Measurements from ENCODE around the gene DDX17.

Gene DDX17

DNA sequence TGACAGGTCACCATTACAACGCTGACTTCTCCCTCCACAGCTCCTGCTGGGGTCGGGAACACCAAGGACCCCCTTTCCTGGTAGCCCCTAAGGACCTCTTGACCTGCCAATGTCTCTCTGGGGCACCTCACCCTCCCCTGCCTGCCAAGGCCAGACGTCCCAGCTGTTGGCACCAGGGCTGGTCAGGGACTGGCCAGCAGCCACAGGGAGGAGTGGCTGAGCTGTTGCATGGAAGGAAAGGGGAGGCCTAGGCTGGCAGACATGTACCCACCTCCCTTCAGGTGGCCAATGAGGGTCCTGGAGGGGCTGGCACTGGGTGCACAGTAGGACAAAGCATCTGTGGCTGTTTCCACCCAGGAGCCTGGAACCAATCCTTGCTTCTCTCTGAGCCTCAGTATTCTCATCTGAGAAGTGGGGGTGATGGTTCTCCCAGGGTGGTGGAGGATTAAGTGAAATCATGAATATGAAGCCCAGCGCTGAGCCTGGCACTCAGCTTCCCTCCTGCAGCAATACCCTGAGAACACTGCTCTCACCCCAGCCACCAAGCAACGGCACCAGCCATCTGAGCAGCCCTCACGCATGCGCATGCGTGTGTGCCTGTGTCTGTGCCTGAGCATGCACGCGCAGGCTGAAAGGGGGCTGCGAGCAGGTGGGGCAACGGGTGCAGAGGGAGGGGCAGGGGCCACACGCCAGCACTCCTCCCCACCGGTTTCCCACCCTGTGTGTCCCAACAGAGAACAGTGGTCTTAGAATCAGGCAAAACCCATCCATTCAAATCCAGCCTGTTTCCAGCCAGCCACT is 57.0 kb downstream of the DDX17 start:
- no peak for DNase-seq (ENCODE audit: low read depth)

DNA sequence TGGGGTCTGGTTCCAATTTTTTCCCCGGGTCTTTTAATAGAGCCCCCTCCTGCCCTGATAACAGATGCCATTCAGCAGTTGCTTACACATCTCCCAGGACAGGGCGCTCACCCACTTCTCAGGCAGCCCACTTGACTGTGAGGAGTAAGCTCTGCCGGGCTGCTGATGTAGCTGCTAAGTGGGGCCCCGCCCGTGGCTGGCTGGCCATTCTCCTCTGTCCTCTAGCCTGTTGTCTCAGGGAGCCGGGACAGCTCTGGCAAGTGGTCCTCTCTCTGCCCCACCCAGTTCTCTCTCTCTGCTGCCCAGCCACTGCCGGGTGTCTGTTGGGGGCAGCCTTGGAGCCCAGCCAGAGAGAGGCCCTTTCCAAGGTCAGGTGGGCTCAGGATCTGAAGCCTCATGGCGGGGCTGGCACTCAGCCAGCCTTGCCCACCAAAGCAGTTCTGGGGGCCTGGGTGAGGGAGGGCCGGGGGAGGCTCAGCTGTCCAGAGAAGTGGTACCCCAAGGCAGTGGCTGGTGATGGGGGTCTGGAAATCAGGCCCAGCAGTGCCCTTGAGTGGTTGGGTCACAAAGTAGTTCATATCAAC is 60.0 kb downstream of the DDX17 start:
- no peak for DNase-seq (ENCODE audit: low read depth)

DNA sequence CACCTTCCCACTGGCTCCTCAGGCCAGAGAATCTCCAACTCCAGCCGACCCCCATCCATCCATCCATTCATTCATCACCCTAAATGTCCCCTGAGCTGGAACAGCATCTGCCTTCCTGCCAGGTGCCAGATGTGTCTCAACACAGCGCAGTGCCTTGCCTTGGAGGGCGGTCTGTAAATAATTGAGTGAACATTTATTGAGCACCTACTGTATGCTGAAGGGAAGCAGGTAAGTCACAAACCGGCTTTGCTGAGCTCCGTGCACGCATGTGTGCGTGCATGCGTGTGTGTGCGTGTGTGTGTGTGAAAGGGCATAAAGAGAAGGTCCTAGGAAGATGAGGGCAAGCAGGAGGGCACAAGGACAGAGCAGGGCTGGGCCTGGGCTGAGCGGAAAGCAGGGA is 61.3 kb downstream of the DDX17 start:
- DNase-seq (ENCODE audit: low read depth): no peak

DNA sequence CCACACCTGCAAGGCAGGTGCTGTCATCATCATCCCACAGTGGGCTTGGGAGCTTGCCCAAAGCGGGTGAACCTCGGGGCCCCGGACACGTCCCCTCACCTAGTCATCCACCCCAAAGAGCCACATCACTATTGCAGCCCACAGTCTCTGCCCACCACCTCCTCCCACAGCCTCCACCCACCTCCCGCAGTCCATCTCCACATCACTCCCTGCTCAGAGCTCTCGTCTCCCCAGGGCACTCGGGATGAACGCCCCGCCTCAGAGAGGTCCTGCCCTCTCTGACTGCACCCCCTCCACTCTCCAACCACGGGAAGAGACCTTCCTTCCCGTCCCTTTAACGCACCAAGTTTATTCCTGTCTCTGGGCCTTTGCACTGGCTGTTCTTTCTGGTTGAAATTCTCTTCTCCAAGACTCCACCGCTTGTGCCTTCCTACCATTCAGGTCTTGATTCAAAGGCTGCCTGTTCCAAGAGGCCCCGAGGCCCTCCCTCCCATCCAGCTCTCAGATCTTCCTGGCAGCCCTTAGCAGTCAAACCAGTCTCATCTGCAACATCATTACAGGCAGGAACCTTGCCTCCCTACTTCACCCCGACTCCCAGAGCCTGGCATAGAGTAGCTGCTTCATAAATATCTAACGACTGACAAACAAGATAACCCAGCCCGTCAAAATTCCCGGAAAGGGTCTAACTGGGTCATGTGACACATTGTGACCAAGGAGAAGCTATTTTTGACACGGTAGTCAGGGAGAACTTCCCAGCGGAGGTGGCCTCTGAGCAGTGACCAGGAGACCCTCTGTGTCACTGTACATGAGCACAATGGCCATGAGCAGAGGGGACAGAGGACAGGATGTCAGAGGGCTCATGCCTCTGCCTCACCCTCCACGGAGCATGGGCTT is 62.2 kb downstream of the DDX17 start:
- DNase-seq (ENCODE audit: low read depth): no peak

DNA sequence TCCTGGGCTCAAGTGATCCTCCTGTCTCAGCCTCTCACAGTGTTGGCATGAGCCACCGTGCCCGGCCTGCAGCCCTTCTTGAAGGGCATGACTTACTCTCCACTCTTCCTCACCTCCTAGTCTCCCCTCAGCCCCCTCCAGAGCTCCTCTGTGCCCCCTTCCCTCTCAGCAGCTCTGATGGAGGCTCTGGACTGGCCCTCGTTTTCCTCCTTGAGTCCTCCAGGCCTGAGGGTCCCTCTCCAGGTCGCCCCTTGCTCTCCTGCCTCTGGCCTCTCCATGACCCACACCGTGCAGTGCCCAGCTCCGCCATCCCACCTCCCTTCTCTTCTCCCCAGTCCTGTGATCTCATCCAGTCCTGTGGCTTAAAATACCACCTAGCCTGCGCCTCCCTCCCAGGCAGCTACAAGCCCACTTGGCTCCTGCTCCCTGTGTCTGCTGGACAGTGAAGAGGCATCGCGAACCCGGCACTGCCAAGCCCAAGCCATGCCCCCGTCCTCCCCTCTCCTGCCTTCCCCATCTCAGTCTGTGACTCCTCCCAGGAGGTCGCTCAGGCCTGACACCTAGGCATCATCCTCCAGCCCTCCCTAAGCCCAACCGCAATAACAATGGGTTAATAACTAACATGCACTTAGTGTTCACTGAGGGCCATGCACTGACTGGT is 63.0 kb downstream of the DDX17 start:
- DNase-seq (ENCODE audit: low read depth): no peak

DNA sequence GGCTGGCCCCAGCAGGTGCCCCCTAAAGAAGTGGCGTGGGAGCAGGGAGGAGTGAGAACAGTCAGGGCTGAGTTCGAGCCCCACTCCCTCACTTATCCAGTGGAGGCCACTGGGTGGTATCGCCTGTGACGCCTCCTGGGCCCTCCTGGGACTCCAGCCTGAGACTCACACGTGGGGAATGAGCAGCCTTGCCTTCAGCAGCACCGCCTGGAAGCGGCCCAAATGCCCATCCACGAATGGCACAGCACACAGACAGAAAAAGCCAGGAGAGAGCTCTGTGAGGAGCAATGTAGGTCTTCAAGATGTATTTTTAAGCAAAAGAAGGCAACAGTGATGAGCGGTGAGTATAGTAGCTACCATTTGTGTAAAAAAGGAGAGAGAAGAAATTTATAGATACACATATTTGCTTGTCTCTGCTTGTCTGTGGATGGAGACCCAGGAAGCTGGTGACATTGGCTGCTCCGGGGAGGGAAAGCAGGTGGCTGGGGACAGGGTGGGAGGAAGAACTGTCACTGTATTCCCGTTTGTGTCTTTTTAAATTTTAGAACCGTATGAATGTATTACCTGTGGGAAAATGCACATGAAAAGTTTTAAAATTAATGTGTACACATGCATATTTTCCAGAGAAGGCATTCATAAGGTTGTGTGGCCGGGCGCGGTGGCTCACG is 64.4 kb downstream of the DDX17 start:
- no peak for DNase-seq (ENCODE audit: low read depth)

DNA sequence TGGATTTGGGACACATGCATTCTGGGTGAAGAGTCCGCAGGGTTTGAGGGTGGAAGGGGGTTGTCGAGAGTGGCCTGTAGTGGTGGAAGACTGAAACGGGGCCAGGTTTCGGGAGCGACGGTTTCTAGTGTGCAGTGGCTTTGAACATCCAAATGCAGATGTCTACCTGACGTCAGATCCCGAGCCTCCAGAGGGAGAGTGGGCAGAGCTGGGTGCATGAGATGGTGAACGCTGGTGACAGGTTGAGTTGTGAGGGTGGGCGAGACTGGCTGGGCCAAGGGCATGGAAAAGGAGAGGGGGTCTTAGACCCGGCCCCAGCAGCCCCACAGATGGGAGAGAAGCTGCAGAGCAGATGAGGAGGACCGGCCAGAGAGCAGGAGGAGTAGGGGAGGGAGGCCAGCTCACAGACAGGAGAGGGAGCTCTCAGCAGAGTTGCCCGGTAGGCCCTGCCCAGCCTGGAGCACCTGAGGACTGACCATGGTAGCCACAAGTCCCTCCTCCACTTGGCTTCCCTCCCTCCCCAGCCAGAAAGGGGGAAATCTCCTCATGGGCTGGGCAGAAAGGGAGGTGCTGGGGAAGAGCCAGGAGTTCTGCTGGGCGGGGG is 65.3 kb downstream of the DDX17 start:
- DNase-seq (ENCODE audit: low read depth): no peak

DNA sequence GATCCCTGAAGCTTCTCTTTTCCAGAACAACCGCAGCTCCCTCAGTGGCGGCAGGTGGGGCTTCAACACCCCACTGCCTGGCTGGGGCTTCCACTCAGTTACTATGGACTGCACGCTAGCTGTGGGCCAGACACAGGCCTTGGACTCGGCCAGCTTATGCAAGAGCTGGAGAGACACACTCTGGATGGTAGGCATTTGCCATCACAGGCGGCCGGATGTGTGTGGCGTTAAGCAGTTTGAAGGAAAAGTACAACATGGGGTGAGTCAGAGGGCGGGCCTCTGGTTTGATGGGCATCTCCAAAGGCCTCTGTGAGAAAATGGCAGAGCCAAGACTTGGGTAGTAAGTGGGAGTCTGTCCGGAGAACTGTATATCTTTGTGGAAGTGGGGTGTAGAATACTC is 68.7 kb downstream of the DDX17 start:
- DNase-seq (ENCODE audit: low read depth): no peak

DNA sequence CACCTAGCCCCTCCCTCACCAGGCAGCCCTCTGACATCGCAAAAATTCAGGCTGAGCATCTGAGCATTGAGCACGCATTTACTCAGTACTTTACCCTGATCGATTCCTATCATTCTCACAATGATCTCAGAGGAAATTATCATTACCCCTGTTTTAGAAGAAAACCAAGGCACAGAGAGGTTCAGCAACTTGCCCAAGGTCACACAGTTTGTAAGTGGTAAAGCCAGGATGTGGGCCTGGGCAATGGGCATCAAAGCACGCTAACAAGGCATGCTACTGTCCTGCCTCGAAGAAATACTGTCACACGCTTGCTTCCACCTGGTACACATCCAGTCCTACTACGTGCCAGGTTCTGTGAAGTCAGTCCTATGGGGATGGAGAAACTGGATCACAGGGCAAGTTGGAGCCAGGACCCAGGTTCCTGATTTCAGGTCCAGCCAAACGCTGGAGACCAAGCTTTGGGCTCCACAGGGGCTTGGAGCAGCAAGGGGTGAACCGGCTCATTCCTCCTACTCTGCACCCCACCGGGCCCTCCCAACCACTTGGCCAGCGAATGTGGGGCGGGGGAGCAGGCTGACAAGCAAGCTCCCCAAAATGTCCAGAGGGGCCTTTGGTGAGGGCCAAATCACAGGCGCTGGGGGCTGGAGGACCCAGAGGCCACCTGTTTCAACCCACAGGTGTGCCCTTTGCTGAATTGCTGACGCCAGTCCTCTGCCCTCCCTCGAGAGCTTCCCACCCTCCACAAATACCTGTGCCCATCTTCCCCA is 69.3 kb downstream of the DDX17 start:
- DNase-seq (ENCODE audit: low read depth): no peak

DNA sequence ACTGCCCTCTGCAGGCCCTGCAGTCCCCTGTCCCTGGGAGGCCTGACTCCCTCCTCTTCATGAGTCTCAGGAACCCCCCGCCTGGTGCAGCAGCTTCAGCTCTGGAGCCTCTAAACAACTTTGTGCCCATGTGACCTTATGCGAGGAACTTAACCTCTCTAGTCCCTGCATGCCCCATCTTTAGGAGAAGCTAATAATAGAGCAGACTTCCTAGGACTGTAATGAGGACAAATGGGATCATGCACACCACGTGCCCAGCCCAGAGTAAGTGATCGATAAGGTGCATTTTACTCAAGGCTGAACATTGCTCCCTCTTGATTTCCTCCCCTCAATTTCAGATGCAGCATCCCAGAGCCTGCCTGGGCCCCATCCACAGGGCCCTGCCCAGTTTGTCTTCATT is 70.1 kb downstream of the DDX17 start:
- no peak for DNase-seq (ENCODE audit: low read depth)

DNA sequence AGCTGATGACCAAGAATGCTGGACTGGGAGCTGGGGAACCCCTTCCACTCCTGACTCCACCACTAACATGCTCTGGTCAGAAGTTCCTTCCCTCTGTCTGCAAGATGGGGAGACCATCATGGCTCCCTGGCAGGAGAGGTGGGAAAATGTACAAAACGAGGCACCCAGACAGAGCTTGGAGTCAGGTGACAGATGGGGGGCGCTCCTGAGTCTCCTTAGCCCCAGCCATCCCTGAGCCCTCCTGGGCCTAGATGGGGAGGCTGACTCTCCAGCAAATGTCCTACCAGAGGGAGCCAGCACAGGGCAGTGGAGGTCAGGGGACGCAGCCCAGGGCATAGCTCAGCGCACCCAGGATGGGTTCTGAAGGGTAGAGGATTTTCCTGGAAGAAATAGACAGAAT is 71.1 kb downstream of the DDX17 start:
- DNase-seq (ENCODE audit: low read depth): no peak

DNA sequence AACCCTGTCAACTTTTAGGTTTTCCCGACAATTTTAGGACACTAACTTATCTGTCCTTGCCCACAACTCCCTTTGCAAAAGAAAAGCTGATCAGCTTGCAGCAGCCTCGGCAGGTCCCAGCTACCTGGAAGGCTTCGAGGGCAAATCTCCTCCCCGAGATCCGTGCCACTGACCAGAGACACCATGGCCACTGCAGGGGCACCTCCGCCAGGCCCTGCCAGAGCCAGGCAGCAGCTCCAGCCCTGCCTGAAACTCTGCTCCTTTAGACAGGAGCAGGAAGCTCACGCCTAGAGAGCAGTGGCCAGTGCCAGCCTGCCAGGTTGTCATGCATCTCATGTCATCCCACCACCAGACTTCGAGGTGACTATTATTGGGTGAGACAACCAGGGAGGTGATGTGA is 72.2 kb downstream of the DDX17 start:
- DNase-seq (ENCODE audit: low read depth): no peak

All from CMK (cell line).